Osteoblast (primary cell): ENCODE data around the gene DMWD. TPM values are rescaled to one million over a fixed set of nuclear protein-coding genes. Genes with fewer than 3 reads are reported as not detected.

ENCODE experiments used
- DNase-seq: peaks from one replicate; pipeline ENCODE4 v3.0.0; 2011; ENCODE audit warnings: low spot score, mixed read lengths; ENCODE audit not compliant: insufficient read length; ENCODE audit errors: missing footprints
- H2AFZ ChIP-seq: 2 replicates; pipeline ENCODE4 v1.6.0; 2011; ENCODE audit warnings: mild to moderate bottlenecking, low read length
- H3K27ac ChIP-seq: 2 replicates; pipeline ENCODE4 v1.5.1; 2011; ENCODE audit warnings: mild to moderate bottlenecking, low read depth, low read length, moderate library complexity
- H3K27me3 ChIP-seq: 2 replicates; pipeline ENCODE4 v1.6.0; 2012; ENCODE audit warnings: mild to moderate bottlenecking, control low read depth, inconsistent platforms, low read length, moderate library complexity; ENCODE audit not compliant: insufficient read depth
- H3K36me3 ChIP-seq: 2 replicates; pipeline ENCODE4 v1.5.1; 2011; ENCODE audit warnings: mild to moderate bottlenecking, low read length, control low read depth, moderate library complexity; ENCODE audit not compliant: insufficient read depth
- H3K4me1 ChIP-seq: 2 replicates; pipeline ENCODE4 v1.5.1; 2011; ENCODE audit warnings: mild to moderate bottlenecking, low read length, control low read depth, moderate library complexity; ENCODE audit not compliant: insufficient read depth
- H3K4me2 ChIP-seq: 2 replicates; pipeline ENCODE4 v1.6.0; 2011; ENCODE audit warnings: mild to moderate bottlenecking, low read length; ENCODE audit not compliant: insufficient read depth
- H3K4me3 ChIP-seq: fragments of 200-600 bp; sonication (generic); 3 replicates; pipeline ENCODE4 v1.5.1; 2012; ENCODE audit warnings: mild to moderate bottlenecking, low read length, inconsistent platforms; ENCODE audit not compliant: insufficient read depth
- H3K79me2 ChIP-seq: 2 replicates; pipeline ENCODE4 v1.6.0; 2012; ENCODE audit warnings: mild to moderate bottlenecking, low read length, control low read depth, inconsistent platforms; ENCODE audit not compliant: insufficient read depth
- H3K9me3 ChIP-seq: 2 replicates; pipeline ENCODE4 v1.5.1; 2011; ENCODE audit warnings: low read depth, low read length, control low read depth
- H4K20me1 ChIP-seq: 2 replicates; pipeline ENCODE4 v1.6.0; 2012; ENCODE audit warnings: mild to moderate bottlenecking, low read length, control low read depth; ENCODE audit not compliant: insufficient read depth
- total RNA-seq: library from RNA; depleted of rRNA; stranded (reverse); fragments of >200 nt; gene quantifications from 2 replicates; pipeline ENCODE4 v1.2.3, GENCODE V29; 2012
- TF ChIP-seq, protein P1 (sequence below): IDR thresholded peaks from 2 replicates; pipeline ENCODE4 v1.5.1; 2011; ENCODE audit warnings: mild to moderate bottlenecking, low read depth, low read length, moderate library complexity; ENCODE audit errors: extremely low read depth

Gene DMWD
- total RNA-seq, 1 donor = 48.5 TPM

DNA sequence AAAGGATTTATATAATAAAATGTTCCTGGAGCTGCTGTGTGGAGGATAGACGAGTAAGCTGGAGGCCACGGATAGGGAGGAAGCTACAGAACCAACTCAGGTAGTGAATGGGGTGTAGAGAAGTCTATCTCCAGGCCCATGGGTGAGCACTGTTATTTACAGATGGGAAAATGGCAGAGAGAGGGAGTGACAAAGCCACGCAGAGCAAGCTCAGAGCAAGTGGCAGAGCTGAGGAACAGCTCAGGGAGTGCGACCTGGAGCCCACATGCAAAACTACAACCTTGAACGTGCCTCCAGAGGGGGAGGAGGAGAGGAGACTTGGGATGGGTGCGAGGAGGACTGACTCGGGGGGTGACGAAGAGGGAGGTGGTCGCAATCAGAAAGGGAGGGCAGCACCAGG lies 35.9 kb upstream of the DMWD start:
- TF ChIP-seq, protein P1, sequence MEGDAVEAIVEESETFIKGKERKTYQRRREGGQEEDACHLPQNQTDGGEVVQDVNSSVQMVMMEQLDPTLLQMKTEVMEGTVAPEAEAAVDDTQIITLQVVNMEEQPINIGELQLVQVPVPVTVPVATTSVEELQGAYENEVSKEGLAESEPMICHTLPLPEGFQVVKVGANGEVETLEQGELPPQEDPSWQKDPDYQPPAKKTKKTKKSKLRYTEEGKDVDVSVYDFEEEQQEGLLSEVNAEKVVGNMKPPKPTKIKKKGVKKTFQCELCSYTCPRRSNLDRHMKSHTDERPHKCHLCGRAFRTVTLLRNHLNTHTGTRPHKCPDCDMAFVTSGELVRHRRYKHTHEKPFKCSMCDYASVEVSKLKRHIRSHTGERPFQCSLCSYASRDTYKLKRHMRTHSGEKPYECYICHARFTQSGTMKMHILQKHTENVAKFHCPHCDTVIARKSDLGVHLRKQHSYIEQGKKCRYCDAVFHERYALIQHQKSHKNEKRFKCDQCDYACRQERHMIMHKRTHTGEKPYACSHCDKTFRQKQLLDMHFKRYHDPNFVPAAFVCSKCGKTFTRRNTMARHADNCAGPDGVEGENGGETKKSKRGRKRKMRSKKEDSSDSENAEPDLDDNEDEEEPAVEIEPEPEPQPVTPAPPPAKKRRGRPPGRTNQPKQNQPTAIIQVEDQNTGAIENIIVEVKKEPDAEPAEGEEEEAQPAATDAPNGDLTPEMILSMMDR = no peak
- Histone ChIP-seq H3K4me3 (no peak overlapping the region), H3K4me2 (no peak overlapping the region)

DNA sequence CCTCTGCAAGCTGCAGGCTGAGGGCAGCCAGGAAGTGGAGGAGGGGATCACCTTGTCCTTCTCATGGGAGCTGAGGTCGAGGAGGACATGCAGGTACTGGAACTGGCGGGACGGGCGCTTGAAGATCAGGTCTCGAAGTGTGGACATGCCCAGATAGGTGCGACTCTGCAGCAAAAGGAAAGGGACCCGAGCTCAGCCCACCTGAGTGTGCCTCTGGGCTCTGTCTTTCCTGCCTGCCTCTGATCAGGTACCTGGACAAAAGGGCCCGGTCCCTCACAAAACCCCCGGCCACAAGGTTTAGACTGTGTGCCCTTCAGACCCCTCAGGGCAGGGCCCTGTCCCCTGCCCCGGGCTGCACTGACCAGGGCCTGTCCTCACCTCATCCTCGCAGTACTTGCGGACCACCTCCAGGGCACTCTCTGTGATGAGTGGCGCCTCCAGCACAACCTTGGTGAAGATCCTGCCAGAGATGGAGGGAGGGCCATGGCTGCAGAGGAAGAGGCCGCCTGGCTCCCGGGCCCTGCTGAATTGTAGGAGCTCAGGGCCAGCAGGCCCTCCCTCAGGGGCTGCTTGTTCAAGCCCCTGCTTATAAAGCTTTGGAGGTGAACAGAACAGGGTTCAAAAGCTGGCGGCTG lies 34.9 kb upstream of the DMWD start:
- Histone ChIP-seq H3K4me2 (no peak overlapping the region), H3K27ac (no peak overlapping the region), H3K79me2 (no peaks in the 10 kb centered on the region), H4K20me1 (peaks cover 3% of the 10 kb centered on the region), H3K9me3 (no peaks in the 10 kb centered on the region), H3K4me1 (no peaks in the 10 kb centered on the region), H3K27me3 (no peaks in the 10 kb centered on the region), H2AFZ (no peak overlapping the region), H3K4me3 (no peak overlapping the region), H3K36me3 (peaks cover 77% of the 10 kb centered on the region)
- DNase-seq = peak; percentile 81
- TF ChIP-seq, protein P1 = no peak

More for the DNA sequence above, 35.9 kb upstream of the DMWD start:
- Histone ChIP-seq H3K27ac (no peak overlapping the region), H3K27me3 (no peaks in the 10 kb centered on the region), H3K36me3 (peaks cover 68% of the 10 kb centered on the region), H3K4me1 (no peaks in the 10 kb centered on the region), H3K9me3 (no peaks in the 10 kb centered on the region), H4K20me1 (peaks cover 3% of the 10 kb centered on the region), H2AFZ (no peak overlapping the region), H3K79me2 (no peaks in the 10 kb centered on the region)
- DNase-seq = peak; percentile 56

DNA sequence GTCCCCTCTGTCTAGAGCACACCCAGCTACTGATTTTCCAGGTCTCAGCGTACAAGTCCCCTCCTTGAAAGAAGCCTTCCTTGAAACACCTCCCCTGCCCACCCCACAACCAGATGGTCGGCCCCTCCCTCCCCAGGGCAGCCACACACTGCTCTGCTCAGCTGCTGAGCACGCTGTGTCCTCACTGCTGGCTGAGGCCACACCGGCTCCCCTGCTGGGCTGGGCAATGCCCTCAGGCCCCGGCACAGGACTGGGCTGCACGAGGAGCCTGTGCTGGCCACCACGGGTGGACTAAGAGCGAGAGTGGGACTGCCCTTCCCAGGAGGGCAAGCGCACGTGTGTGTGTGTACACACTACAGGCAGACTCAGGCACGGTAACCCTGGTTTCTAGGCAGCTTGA lies 34.3 kb upstream of the DMWD start:
- Histone ChIP-seq H3K4me3 (no peak overlapping the region), H4K20me1 (peaks cover 3% of the 10 kb centered on the region), H3K79me2 (no peaks in the 10 kb centered on the region), H3K27me3 (no peaks in the 10 kb centered on the region), H3K4me1 (no peaks in the 10 kb centered on the region), H3K36me3 (peaks cover 71% of the 10 kb centered on the region), H3K27ac (no peak overlapping the region), H2AFZ (no peak overlapping the region), H3K9me3 (no peaks in the 10 kb centered on the region), H3K4me2 (no peak overlapping the region)
- DNase-seq = no peak
- TF ChIP-seq, protein P1 = no peak

DNA sequence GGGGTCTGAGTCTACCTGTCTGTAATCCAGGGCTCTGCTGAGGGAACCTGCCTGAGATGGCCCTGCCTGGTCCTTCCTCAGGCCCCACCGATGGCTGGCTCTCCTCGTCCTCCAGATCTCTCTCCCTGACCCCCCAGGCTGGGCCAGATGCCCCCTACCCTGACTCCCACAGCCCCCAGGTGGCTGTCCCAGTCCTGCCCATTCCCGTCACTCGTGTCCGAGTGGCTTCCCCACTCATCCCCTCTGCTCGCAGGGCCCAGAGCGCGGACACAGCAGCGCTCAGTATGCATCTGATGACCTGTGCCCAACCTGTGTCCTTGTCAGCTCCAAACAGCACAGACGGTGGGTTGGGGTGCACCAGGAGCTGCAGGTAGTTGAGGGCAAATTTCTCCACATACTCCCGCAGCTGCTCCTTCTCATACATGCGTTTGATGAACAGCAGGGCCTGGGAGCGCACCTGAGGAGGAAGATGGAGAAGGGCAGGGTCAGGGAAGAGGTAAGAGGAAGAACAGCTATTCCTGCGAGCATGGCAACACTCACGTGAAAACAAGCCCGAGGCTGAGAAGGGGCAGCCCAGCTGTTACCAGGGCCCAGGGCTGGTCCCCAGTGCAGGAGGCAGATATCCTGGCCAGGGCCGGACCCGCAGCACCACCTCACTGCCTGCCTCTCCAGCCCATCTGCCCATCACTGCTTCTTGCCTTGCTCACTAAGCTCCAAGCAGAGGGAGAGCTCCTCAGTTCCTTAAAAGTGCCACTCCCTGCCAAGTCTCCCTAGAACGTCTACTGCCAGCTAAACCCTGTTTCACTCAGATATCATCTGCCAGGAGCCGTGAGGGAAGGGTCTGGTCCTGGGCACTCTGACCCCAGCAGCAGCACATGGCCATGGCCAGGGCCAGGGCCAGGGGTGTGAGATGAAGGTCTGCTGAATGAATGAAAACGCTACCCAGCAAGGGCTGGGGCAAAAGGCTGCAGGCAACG lies 33.6 kb upstream of the DMWD start:
- no peak overlapping the region for H2AFZ ChIP-seq
- peak; percentile 69 for DNase-seq
- peaks cover 3% of the 10 kb centered on the region for H4K20me1 ChIP-seq
- no peak overlapping the region for H3K27ac ChIP-seq
- H3K79me2 ChIP-seq = no peaks in the 10 kb centered on the region
- H3K4me1 ChIP-seq = no peaks in the 10 kb centered on the region
- H3K36me3 ChIP-seq = peaks cover 72% of the 10 kb centered on the region
- no peak overlapping the region for H3K4me3 ChIP-seq
- no peaks in the 10 kb centered on the region for H3K27me3 ChIP-seq
- TF ChIP-seq, protein P1 = no peak
- H3K9me3 ChIP-seq = no peaks in the 10 kb centered on the region
- no peak overlapping the region for H3K4me2 ChIP-seq
